Measurements from ENCODE around the gene RABGAP1L. TPM values are rescaled to one million over a fixed set of nuclear protein-coding genes. Genes with fewer than 3 reads are reported as not detected.
"Not testable (repeated sequence)": the region's sequence is repeated elsewhere in the genome, so short reads cannot be mapped to it uniquely, and the experiment has no call there.

The RABGAP1L gene
- total and polyA plus RNA-seq, 2 of the 8 experiments (the other 6 are each of a cell fraction or from before 2014, with no cell fraction given): 33.3 to 156 TPM

GRCh38 chr1:174693085-174693484, 533.8 kb downstream of the RABGAP1L start (continued):
- TF ChIP-seq TAF1 (IDR thresholded peaks at IDR 0.05; ENCODE audit: low read depth, low read length) (no peak), SIX5 (IDR thresholded peaks at IDR 0.05; ENCODE audit: low read depth, low read length) (no peak)

GRCh38 chr1:174693539-174693938, 534.2 kb downstream of the RABGAP1L start:
- POLR2A ChIA-PET (ENCODE audit: partially characterized antibody); H3K4me2 ChIP-seq (ENCODE audit: insufficient read depth in 1 of 2, low read depth in 2 of 2, low read length in 2 of 2); H3K9ac ChIP-seq (replicated peaks in 1 of 4; ENCODE audit: extremely low read depth in 1 of 4, low read depth in 3 of 4, low read length in 3 of 4); H2BK12ac ChIP-seq (ENCODE audit: low read depth, low read length); H3K79me2 ChIP-seq (ENCODE audit: control insufficient read depth in 1 of 2, insufficient read depth in 2 of 2, low read length in 2 of 2); FAIRE-seq; H4K8ac ChIP-seq (ENCODE audit: extremely low read depth, insufficient read depth, low read length); H4K5ac ChIP-seq (ENCODE audit: insufficient read length, low read depth, low read length); H2BK5ac ChIP-seq (ENCODE audit: low read depth, low read length); H3K23me2 ChIP-seq (ENCODE audit: low read depth, low read length); H3K18ac ChIP-seq (ENCODE audit: extremely low read depth, low read length); H3K27me3 ChIP-seq (replicated peaks in 1 of 4; ENCODE audit: control insufficient read depth in 3 of 4, extremely low read depth in 1 of 4, insufficient read depth in 3 of 4, low read length in 3 of 4); DNase-seq (ENCODE audit: low read depth in 1 of 2, low spot score in 2 of 2); H4K20me1 ChIP-seq (replicated peaks in 1 of 2; ENCODE audit: control insufficient read depth in 1 of 2, insufficient read depth in 2 of 2, low read length in 2 of 2); H2BK15ac ChIP-seq (ENCODE audit: low read length); H3K4ac ChIP-seq (replicated peaks; ENCODE audit: insufficient read length, low read depth, low read length); H3K27ac ChIP-seq (ENCODE audit: low read depth, low read length); H3K9me3 ChIP-seq (ENCODE audit: insufficient read depth in 2 of 2, low read depth in 1 of 2, low read length in 1 of 2); H3K23ac ChIP-seq (ENCODE audit: insufficient read length); H3K4me1 ChIP-seq (replicated peaks in 1 of 4; ENCODE audit: control insufficient read depth in 3 of 4, insufficient read depth in 4 of 4, low read length in 3 of 4); H2AFZ ChIP-seq (ENCODE audit: low read length); H2BK120ac ChIP-seq (replicated peaks; ENCODE audit: low read depth, low read length); H3K4me3 ChIP-seq (ENCODE audit: extremely low read depth in 1 of 4, insufficient read depth in 2 of 4, low read depth in 3 of 4, low read length in 4 of 4); H2AK5ac ChIP-seq (ENCODE audit: low read depth, low read length); H3K36me3 ChIP-seq (ENCODE audit: control insufficient read depth in 2 of 4, insufficient read depth in 4 of 4, low read length in 3 of 4); H2BK20ac ChIP-seq (ENCODE audit: low read length); H3K79me1 ChIP-seq (ENCODE audit: low read depth, low read length); H3K14ac ChIP-seq (ENCODE audit: insufficient read length); H3K56ac ChIP-seq (replicated peaks; ENCODE audit: insufficient read length, low read depth, low read length); H4K91ac ChIP-seq (replicated peaks; ENCODE audit: insufficient read length, low read length): not testable (repeated sequence)
- CTCF ChIA-PET (ENCODE audit: partially characterized antibody): interaction anchor here (1.2 kb wide), 1 partner anchor 282 kb away, joined by 3 read pairs; no protein-coding TSS in a partner anchor

All from H1 (cell line).